HG02970 (cell line): ENCODE measurements around the gene PCTP.
A peak's percentile ranks its signal among the peaks of the same experiment; 100 is the strongest.

ENCODE experiments used
- ATAC-seq: cut with Tn5 transposase; IDR thresholded peaks from one replicate; pipeline ENCODE4 v1.9.1; 2021; ENCODE audit warnings: mild to moderate bottlenecking, moderate library complexity, moderate number of reproducible peaks; ENCODE audit not compliant: unreplicated experiment, low FRiP score

PCTP gene

GRCh38 chr17:55750750-55751657 lies at the start of gene PCTP:
TSS of gene PCTP (plus strand) at chr17:55751051. CDS start at chr17:55751104, 53 bp downstream.
- ATAC-seq: peak; percentile 99

GRCh38 chr17:55702150-55702549 lies 48.7 kb upstream of the PCTP start:
- no peak for ATAC-seq

- no peak for ATAC-seq
These were observed 46.5 kb upstream of the PCTP start for GRCh38 chr17:55704401-55704800.

- no peak for ATAC-seq
These were observed 45.0 kb upstream of the PCTP start for GRCh38 chr17:55705847-55706246.

- no peak for ATAC-seq
These were observed 43.8 kb upstream of the PCTP start for GRCh38 chr17:55706808-55707773.

- no peak for ATAC-seq
These were observed 42.5 kb upstream of the PCTP start for GRCh38 chr17:55708175-55708974.

- ATAC-seq: no peak
These were observed 41.4 kb upstream of the PCTP start for GRCh38 chr17:55709440-55709839.

- no peak for ATAC-seq
These were observed 40.9 kb upstream of the PCTP start for GRCh38 chr17:55709984-55710383.

- no peak for ATAC-seq
These were observed 40.4 kb upstream of the PCTP start for GRCh38 chr17:55710410-55710809.

- no peak for ATAC-seq
These were observed 39.9 kb upstream of the PCTP start for GRCh38 chr17:55710829-55711496.

GRCh38 chr17:55717432-55717831 lies 33.4 kb upstream of the PCTP start:
- no peak for ATAC-seq

GRCh38 chr17:55717898-55718735 lies 32.7 kb upstream of the PCTP start:
- ATAC-seq: no peak

GRCh38 chr17:55720919-55721836 lies 29.7 kb upstream of the PCTP start:
- ATAC-seq: no peak

- no peak for ATAC-seq
These were observed 28.7 kb upstream of the PCTP start for GRCh38 chr17:55722016-55722736.

GRCh38 chr17:55722742-55723487 lies 27.9 kb upstream of the PCTP start, which contains the start of gene TMEM100:
TSS of gene TMEM100 (minus strand) at chr17:55722864. CDS start at chr17:55721070, 1,794 bp downstream.
- no peak for ATAC-seq

GRCh38 chr17:55723488-55723848 lies 27.4 kb upstream of the PCTP start:
- ATAC-seq: no peak
